HepG2 (cell line): Measurements from ENCODE around the gene FAM216A. TPM values are rescaled to one million over a fixed set of nuclear protein-coding genes. Genes with fewer than 3 reads are reported as not detected.

Source experiments
- BATF2 ChIP-seq: sonication (generic); formaldehyde crosslinking; IDR thresholded peaks from 2 replicates; pipeline ENCODE4 v1.8.0; 2022; ENCODE audit warnings: mild to moderate bottlenecking, missing genetic modification reagents, moderate library complexity
- IKZF4 ChIP-seq: sonication (generic); formaldehyde crosslinking; IDR thresholded peaks from 2 replicates; pipeline ENCODE4 v1.5.1; 2020; ENCODE audit warnings: borderline replicate concordance, mild to moderate bottlenecking, low read depth, missing genetic modification reagents; ENCODE audit errors: not compliant biosample characterization
- IRX3 ChIP-seq: sonication (generic); formaldehyde crosslinking; IDR thresholded peaks from 2 replicates; pipeline ENCODE4 v1.8.1; 2023; ENCODE audit warnings: mild to moderate bottlenecking, low read depth, missing genetic modification reagents, borderline replicate concordance
- NR0B2 ChIP-seq: sonication (generic); formaldehyde crosslinking; IDR thresholded peaks from 2 replicates; pipeline ENCODE4 v1.4.0; 2020; ENCODE audit warnings: mild to moderate bottlenecking, missing genetic modification reagents
- TFDP2 ChIP-seq: sonication (generic); formaldehyde crosslinking; IDR thresholded peaks from 2 replicates; pipeline ENCODE4 v1.4.0; 2020; ENCODE audit warnings: missing genetic modification reagents
- ZBTB25 ChIP-seq: IDR thresholded peaks from 2 replicates; pipeline ENCODE4 v1.6.1; 2018; ENCODE audit warnings: missing genetic modification reagents
- ZHX2 ChIP-seq, 2 experiments: sonication (generic) in 1 of 2; formaldehyde crosslinking in 1 of 2; IDR thresholded peaks; 2 replicates each; pipeline versions ENCODE4 v1.6.1 to v1.9.0; 2014 to 2022; ENCODE audit warnings: antibody characterized with exemption in 1 of 2, borderline replicate concordance in 1 of 2, inconsistent platforms in 1 of 2, low read depth in 1 of 2, missing genetic modification reagents in 1 of 2
- ZNF20 ChIP-seq: sonication (generic); formaldehyde crosslinking; IDR thresholded peaks from 2 replicates; pipeline ENCODE4 v1.4.0; 2020; ENCODE audit warnings: mild to moderate bottlenecking, moderate library complexity, missing genetic modification reagents
- ZNF382 ChIP-seq: sonication (generic); formaldehyde crosslinking; IDR thresholded peaks from 2 replicates; pipeline ENCODE4 v1.5.0; 2020; ENCODE audit warnings: missing genetic modification reagents, mild to moderate bottlenecking, borderline replicate concordance
- ZNF512B ChIP-seq: sonication (generic); formaldehyde crosslinking; IDR thresholded peaks from 2 replicates; pipeline ENCODE4 v1.5.1; 2020; ENCODE audit warnings: missing genetic modification reagents, mild to moderate bottlenecking, borderline replicate concordance
- ZNF550 ChIP-seq: sonication (generic); formaldehyde crosslinking; IDR thresholded peaks from 2 replicates; pipeline ENCODE4 v1.4.0; 2020; ENCODE audit warnings: mild to moderate bottlenecking, missing genetic modification reagents, borderline replicate concordance
- ZNF780A ChIP-seq: sonication (generic); formaldehyde crosslinking; IDR thresholded peaks from 2 replicates; pipeline ENCODE4 v1.8.0; 2022; ENCODE audit warnings: mild to moderate bottlenecking, missing genetic modification reagents, moderate library complexity
- ZSCAN31 ChIP-seq: sonication (generic); formaldehyde crosslinking; IDR thresholded peaks from 2 replicates; pipeline ENCODE4 v1.5.0; 2020; ENCODE audit warnings: low read depth, mild to moderate bottlenecking, missing genetic modification reagents
- polyA plus RNA-seq, 8 experiments: library from polyadenylated mRNA; depleted of rRNA in 3 of 8; stranded (reverse) in 7 of 8; unstranded in 1 of 8; fragments of >200 nt; fragmentation: Illumina TruSeq in 4 of 8; extraction: Trizol in 4 of 8; gene quantifications; 2 replicates each; pipeline versions ENCODE4 v1.2.1 to v1.2.3, GENCODE V29; 2011 to 2016; ENCODE audit warnings: low read depth in 4 of 8, missing spikeins in 1 of 8, mixed read lengths in 1 of 8; ENCODE audit not compliant: insufficient read depth in 1 of 8
- total RNA-seq, 5 experiments: library from RNA; depleted of rRNA; stranded (reverse); fragments of >200 nt; fragmentation: Illumina TruSeq; extraction: Trizol; gene quantifications; 2 replicates each; pipeline ENCODE4 v1.2.3, GENCODE V29; 2016; ENCODE audit warnings: low read depth in 1 of 5

Gene FAM216A
- total and polyA plus RNA-seq, 2 of the 13 experiments (the other 11 are each of a cell fraction or from before 2014, with no cell fraction given): 20.3 to 31.2 TPM

- TF ChIP-seq TFDP2 (peak; percentile 91), ZBTB25 (CRISPR knock-in tag) (peak; percentile 74; the same call in 1 of the 2 replicates), BATF2 (CRISPR knock-in tag) (peak; percentile 69), ZNF512B (CRISPR knock-in tag) (peak; percentile 14; the same call in 1 of the 2 replicates), IKZF4 (CRISPR knock-in tag) (peak; percentile 21), ZNF550 (CRISPR knock-in tag) (no peak), ZNF382 (CRISPR knock-in tag) (no peak), ZNF20 (CRISPR knock-in tag) (no peak), ZSCAN31 (CRISPR knock-in tag) (no peak), ZNF780A (no peak; the same call in 1 of the 2 replicates), ZHX2 (IDR thresholded peaks at IDR 0.05; ENCODE audit: low read depth) (peak; percentile 32; the same call in 1 of the 2 replicates), ZHX2 (CRISPR knock-in tag; IDR thresholded peaks at IDR 0.05; ENCODE audit: borderline replicate concordance) (peak; percentile 26; the same call in 1 of the 2 replicates), NR0B2 (CRISPR knock-in tag) (no peak), IRX3 (CRISPR knock-in tag) (no peak)
Observed at GRCh38 chr12:110468214-110469048, at the start of gene FAM216A, which contains the start of gene GPN3 (continued).
